Liver (tissue), 9 donors: ENCODE results near the gene MOSPD3. TPM values are rescaled to one million over a fixed set of nuclear protein-coding genes. Genes with fewer than 3 reads are reported as not detected.

Experiments
- DNase-seq: peaks from one replicate; pipeline ENCODE4 v3.0.0-alpha.2; 2017; ENCODE audit warnings: low spot score
- H3K27ac ChIP-seq, 2 donors: one replicate each; pipeline ENCODE4 v1.7.0; 2013; ENCODE audit warnings: inconsistent platforms in 2 of 2, low read length in 2 of 2, control low read depth in 1 of 2, low read depth in 1 of 2, mild to moderate bottlenecking in 1 of 2
- H3K27me3 ChIP-seq, 4 donors: one replicate each; pipeline versions ENCODE4 v1.6.1 to v1.7.0; 2013; ENCODE audit warnings: low read length in 3 of 4, inconsistent platforms in 1 of 4, mild to moderate bottlenecking in 1 of 4, moderate library complexity in 1 of 4; ENCODE audit not compliant: control insufficient read depth in 4 of 4, insufficient read depth in 4 of 4
- H3K36me3 ChIP-seq, 4 donors: one replicate each; pipeline versions ENCODE4 v1.6.1 to v1.7.0; 2013; ENCODE audit warnings: low read length in 3 of 4, mild to moderate bottlenecking in 3 of 4, low read depth in 1 of 4, moderate library complexity in 1 of 4; ENCODE audit not compliant: control insufficient read depth in 4 of 4, insufficient read depth in 3 of 4
- H3K4me1 ChIP-seq, 4 donors: one replicate each; pipeline versions ENCODE4 v1.6.1 to v1.7.0; 2013; ENCODE audit warnings: low read length in 3 of 4, mild to moderate bottlenecking in 3 of 4, moderate library complexity in 1 of 4; ENCODE audit not compliant: control insufficient read depth in 4 of 4, insufficient read depth in 4 of 4
- H3K4me3 ChIP-seq, 3 donors: one replicate each; pipeline versions ENCODE4 v1.6.1 to v1.7.0; 2013; ENCODE audit warnings: low read length in 3 of 3, control low read depth in 1 of 3, low read depth in 1 of 3, mild to moderate bottlenecking in 1 of 3
- H3K9ac ChIP-seq, 2 donors: one replicate each; pipeline ENCODE4 v1.7.0; 2013; ENCODE audit warnings: low read length in 2 of 2, mild to moderate bottlenecking in 2 of 2, moderate library complexity in 2 of 2, control low read depth in 1 of 2, low read depth in 1 of 2
- H3K9me3 ChIP-seq, 4 donors: one replicate each; pipeline versions ENCODE4 v1.6.1 to v1.7.0; 2013; ENCODE audit warnings: low read length in 3 of 4; ENCODE audit not compliant: control insufficient read depth in 4 of 4
- EGR1 ChIP-seq, 2 donors: IDR thresholded peaks; 2 replicates each; pipeline ENCODE4 v1.6.1; 2016 to 2018; ENCODE audit warnings: antibody characterized with exemption in 2 of 2, low read depth in 2 of 2
- HNF4A ChIP-seq, 2 donors: conservative IDR thresholded peaks; 2 replicates each; pipeline ENCODE4 v1.6.1; 2016; ENCODE audit warnings: antibody characterized with exemption in 2 of 2, mild to moderate bottlenecking in 2 of 2
- JUND ChIP-seq, 2 donors: IDR thresholded peaks; 2 replicates each; pipeline ENCODE4 v1.6.1; 2016; ENCODE audit warnings: antibody characterized with exemption in 2 of 2
- NR2F2 ChIP-seq: IDR thresholded peaks from 2 replicates; pipeline ENCODE4 v1.6.1; 2016; ENCODE audit warnings: antibody characterized with exemption
- SP1 ChIP-seq: IDR thresholded peaks from 2 replicates; pipeline ENCODE4 v1.6.1; 2018; ENCODE audit warnings: antibody characterized with exemption, mild to moderate bottlenecking
- TAF1 ChIP-seq: conservative IDR thresholded peaks from 2 replicates; pipeline ENCODE4 v1.6.1; 2016; ENCODE audit warnings: antibody characterized with exemption, mild to moderate bottlenecking
- WGBS: extraction: QIAGEN DNeasy Blood & Tissue Kit; methylation state at CpG from one replicate; pipeline ENCODE4 v1.1.7; 2013; 5-methylcytosine and 5-hydroxymethylcytosine counted together
- polyA plus RNA-seq, 2 donors: library from polyadenylated mRNA; stranded (reverse) in 1 of 2; unstranded in 1 of 2; fragments of 200-250 nt in 1 of 2; fragments of >200 nt in 1 of 2; fragmentation: Nextera tagmentation in 1 of 2; extraction: Ambion mirVana in 1 of 2; gene quantifications; one replicate each; pipeline versions ENCODE4 v1.2.1 to v1.2.3, GENCODE V29; 2013 to 2015
- total RNA-seq, 2 donors: library from RNA; depleted of rRNA; stranded (reverse); fragments of >200 nt; gene quantifications; one replicate each; pipeline ENCODE4 v1.2.3, GENCODE V29; 2014
- TF ChIP-seq, protein P1 (sequence below): IDR thresholded peaks from 2 replicates; pipeline ENCODE4 v1.6.1; 2016; ENCODE audit warnings: antibody characterized with exemption, mild to moderate bottlenecking
- TF ChIP-seq, protein P2 (sequence below): fragments of 150-350 bp; IDR thresholded peaks from 2 replicates; pipeline ENCODE4 v1.5.1; 2017; ENCODE audit warnings: improper control_type of control experiment, low read depth, low read length; ENCODE audit not compliant: missing input control
- TF ChIP-seq, protein P3 (sequence below): IDR thresholded peaks from 2 replicates; pipeline ENCODE4 v1.6.1; 2016; ENCODE audit warnings: antibody characterized with exemption
- donor health status: healthy.
- donor health status: healthy.
- donor health status: healthy.
- donor health status: healthy.
- donor health status: healthy.

Gene MOSPD3
- total and polyA plus RNA-seq, 4 donors: 3.5 to 15.7 (median 8.6) TPM

DNA sequence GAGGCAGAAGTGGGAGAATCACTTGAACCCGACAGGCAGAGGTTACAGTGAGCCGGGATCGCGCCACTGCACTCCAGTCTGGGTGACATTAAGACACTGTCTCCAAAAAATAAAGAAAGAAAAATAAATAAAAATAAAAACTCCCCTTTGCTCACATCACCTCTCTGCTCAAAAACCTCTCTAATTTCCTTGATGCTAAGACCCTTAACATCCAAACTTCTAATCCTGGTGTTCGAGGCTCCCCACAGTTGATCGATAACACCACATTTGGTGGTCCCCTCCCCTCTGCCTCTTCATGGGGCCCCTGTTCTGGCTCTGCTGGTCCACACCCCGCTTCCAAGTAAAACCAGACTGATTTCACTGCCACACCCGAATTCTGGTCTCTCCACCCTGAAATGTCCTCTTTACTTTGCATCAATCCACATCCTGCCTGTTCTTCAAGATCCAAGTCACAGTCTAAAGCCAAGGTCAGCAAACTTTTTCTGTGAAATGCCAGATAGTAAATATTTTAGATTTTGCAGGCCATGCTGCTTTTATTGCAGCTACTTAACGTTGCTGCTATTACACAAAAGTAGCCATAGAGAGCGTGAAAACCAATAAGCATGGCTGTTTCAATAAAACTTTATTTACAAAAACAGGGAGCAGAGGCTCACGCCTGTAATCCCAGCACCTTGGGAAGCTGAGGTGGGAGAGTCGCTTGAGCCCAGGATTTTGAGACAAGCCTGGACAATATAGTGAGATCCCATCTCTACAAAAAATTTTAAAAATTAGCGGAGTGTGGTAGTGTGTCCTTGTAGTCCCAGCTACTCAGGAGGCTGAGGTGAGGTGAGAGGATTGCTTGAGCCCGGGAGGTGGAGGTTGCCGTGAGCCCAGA is 11.8 kb downstream of the MOSPD3 start:
- 93% methylated on average over 15 of the region's 15 CpGs for WGBS
- TF ChIP-seq EGR1 (IDR thresholded peaks at IDR 0.05; ENCODE audit: low read depth in 2 of 2): no peak
- no peak for TF ChIP-seq NR2F2
- TF ChIP-seq, protein P1, sequence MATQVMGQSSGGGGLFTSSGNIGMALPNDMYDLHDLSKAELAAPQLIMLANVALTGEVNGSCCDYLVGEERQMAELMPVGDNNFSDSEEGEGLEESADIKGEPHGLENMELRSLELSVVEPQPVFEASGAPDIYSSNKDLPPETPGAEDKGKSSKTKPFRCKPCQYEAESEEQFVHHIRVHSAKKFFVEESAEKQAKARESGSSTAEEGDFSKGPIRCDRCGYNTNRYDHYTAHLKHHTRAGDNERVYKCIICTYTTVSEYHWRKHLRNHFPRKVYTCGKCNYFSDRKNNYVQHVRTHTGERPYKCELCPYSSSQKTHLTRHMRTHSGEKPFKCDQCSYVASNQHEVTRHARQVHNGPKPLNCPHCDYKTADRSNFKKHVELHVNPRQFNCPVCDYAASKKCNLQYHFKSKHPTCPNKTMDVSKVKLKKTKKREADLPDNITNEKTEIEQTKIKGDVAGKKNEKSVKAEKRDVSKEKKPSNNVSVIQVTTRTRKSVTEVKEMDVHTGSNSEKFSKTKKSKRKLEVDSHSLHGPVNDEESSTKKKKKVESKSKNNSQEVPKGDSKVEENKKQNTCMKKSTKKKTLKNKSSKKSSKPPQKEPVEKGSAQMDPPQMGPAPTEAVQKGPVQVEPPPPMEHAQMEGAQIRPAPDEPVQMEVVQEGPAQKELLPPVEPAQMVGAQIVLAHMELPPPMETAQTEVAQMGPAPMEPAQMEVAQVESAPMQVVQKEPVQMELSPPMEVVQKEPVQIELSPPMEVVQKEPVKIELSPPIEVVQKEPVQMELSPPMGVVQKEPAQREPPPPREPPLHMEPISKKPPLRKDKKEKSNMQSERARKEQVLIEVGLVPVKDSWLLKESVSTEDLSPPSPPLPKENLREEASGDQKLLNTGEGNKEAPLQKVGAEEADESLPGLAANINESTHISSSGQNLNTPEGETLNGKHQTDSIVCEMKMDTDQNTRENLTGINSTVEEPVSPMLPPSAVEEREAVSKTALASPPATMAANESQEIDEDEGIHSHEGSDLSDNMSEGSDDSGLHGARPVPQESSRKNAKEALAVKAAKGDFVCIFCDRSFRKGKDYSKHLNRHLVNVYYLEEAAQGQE: no peak
- no peak for TF ChIP-seq HNF4A (conservative IDR thresholded peaks at IDR 0.05)
- TF ChIP-seq SP1: no peak
- TF ChIP-seq JUND (IDR thresholded peaks at IDR 0.05): no peak
- TF ChIP-seq TAF1: no peak
- TF ChIP-seq, protein P2, sequence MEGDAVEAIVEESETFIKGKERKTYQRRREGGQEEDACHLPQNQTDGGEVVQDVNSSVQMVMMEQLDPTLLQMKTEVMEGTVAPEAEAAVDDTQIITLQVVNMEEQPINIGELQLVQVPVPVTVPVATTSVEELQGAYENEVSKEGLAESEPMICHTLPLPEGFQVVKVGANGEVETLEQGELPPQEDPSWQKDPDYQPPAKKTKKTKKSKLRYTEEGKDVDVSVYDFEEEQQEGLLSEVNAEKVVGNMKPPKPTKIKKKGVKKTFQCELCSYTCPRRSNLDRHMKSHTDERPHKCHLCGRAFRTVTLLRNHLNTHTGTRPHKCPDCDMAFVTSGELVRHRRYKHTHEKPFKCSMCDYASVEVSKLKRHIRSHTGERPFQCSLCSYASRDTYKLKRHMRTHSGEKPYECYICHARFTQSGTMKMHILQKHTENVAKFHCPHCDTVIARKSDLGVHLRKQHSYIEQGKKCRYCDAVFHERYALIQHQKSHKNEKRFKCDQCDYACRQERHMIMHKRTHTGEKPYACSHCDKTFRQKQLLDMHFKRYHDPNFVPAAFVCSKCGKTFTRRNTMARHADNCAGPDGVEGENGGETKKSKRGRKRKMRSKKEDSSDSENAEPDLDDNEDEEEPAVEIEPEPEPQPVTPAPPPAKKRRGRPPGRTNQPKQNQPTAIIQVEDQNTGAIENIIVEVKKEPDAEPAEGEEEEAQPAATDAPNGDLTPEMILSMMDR: no peak
- H3K9ac ChIP-seq: no peak overlapping the region

DNA sequence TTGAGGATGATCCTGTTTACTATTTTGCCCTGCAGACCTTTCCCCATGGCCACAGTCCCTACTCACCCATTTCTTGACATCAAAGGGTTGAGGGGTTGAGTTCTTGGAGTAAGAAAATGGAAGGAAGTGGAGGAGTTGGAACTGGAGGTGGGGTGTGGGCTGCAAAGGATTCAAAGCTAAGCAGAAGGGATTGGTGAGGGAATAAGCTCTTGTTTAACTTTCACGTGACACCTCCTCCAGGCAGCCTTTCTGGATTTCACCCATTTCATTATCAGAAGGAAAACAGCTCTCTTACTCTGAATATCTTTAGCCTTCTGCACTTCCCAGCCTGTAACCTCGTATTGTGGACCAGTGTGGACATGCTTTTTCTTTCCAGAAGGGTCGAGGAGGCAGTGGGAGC is 13.7 kb downstream of the MOSPD3 start:
- H3K36me3 ChIP-seq: peaks cover 11 to 29% (median 20%) of the 10 kb centered on the region in 4 donors
- H3K4me3 ChIP-seq: no peak overlapping the region
- DNase-seq: no peak
- peak overlapping the region in 1 of 2 donors; percentile 21 for H3K9ac ChIP-seq
- no peaks in the 10 kb centered on the region for H3K9me3 ChIP-seq
- peaks cover 2 to 52% (median 41%) of the 10 kb centered on the region in 4 donors for H3K4me1 ChIP-seq
- no peaks in the 10 kb centered on the region for H3K27me3 ChIP-seq
- 48% methylated on average over 3 of the region's 3 CpGs for WGBS
- H3K27ac ChIP-seq: peak overlapping the region; percentile 64 to 87
- no peak for TF ChIP-seq SP1
- TF ChIP-seq, protein P3, sequence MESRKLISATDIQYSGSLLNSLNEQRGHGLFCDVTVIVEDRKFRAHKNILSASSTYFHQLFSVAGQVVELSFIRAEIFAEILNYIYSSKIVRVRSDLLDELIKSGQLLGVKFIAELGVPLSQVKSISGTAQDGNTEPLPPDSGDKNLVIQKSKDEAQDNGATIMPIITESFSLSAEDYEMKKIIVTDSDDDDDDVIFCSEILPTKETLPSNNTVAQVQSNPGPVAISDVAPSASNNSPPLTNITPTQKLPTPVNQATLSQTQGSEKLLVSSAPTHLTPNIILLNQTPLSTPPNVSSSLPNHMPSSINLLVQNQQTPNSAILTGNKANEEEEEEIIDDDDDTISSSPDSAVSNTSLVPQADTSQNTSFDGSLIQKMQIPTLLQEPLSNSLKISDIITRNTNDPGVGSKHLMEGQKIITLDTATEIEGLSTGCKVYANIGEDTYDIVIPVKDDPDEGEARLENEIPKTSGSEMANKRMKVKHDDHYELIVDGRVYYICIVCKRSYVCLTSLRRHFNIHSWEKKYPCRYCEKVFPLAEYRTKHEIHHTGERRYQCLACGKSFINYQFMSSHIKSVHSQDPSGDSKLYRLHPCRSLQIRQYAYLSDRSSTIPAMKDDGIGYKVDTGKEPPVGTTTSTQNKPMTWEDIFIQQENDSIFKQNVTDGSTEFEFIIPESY: no peak

More for the DNA sequence above, 11.8 kb downstream of the MOSPD3 start:
- DNase-seq: no peak
- no peaks in the 10 kb centered on the region for H3K27me3 ChIP-seq
- peaks cover 6 to 30% (median 15%) of the 10 kb centered on the region in 4 donors for H3K36me3 ChIP-seq
- H3K9me3 ChIP-seq: no peaks in the 10 kb centered on the region
- H3K4me3 ChIP-seq: no peak overlapping the region
- no peak overlapping the region for H3K27ac ChIP-seq
- H3K4me1 ChIP-seq: peaks cover 2 to 49% (median 40%) of the 10 kb centered on the region in 4 donors
